ENCODE data around the gene MFSD8.
"Not testable (repeated sequence)": the region's sequence is repeated elsewhere in the genome, so short reads cannot be mapped to it uniquely, and the experiment has no call there.

Gene MFSD8, protein sequence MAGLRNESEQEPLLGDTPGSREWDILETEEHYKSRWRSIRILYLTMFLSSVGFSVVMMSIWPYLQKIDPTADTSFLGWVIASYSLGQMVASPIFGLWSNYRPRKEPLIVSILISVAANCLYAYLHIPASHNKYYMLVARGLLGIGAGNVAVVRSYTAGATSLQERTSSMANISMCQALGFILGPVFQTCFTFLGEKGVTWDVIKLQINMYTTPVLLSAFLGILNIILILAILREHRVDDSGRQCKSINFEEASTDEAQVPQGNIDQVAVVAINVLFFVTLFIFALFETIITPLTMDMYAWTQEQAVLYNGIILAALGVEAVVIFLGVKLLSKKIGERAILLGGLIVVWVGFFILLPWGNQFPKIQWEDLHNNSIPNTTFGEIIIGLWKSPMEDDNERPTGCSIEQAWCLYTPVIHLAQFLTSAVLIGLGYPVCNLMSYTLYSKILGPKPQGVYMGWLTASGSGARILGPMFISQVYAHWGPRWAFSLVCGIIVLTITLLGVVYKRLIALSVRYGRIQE

DNA sequence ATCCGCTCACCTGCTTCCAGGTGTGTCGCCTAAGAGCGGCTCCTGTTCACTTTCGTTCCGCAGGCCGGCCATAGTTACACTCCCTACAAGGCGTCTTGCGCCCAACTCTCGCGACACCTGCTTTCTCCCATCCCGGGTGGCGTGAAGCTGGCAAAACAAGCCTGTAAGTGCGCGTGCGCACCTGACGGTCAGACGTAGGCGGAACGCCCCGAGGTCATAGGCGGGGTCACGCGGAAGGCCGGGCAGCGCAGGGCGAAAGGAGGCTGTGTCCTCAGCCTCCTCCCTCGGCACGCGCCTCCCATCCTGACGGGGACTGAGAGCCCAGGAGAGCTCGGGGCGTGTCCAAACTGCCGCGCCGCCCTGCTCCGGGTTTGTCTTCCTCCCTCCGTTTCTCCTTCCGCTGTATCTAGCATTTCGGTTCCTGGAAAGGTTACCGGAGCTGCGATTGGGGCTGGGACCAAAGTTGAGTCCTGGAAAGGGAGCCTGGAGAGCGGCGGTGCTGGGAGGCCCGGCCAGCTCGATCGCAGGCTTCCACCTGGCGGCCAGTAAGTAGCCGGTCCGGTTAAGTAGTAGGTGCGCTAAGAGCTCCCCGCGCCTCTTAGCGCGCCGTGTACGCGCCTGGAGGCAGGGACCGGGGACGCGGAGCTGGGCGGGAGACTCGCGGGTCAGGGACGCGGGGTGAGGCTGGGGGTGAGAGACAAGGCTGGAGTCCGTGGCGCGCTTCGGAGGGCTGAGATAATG is at the start of gene MFSD8, which contains the start of gene ABHD18:
Gene MFSD8 (minus strand): TSS at position 112 of the 741 bp plus-strand sequence. CDS start 40 bp downstream, at position 72.
Gene ABHD18 (plus strand): TSS at position 345 of the 741 bp plus-strand sequence. CDS start 17,550 bp downstream, outside the sequence.
- peak; percentile 98 to 99 for DNase-seq (ENCODE audit: low read depth in 2 of 2)

DNA sequence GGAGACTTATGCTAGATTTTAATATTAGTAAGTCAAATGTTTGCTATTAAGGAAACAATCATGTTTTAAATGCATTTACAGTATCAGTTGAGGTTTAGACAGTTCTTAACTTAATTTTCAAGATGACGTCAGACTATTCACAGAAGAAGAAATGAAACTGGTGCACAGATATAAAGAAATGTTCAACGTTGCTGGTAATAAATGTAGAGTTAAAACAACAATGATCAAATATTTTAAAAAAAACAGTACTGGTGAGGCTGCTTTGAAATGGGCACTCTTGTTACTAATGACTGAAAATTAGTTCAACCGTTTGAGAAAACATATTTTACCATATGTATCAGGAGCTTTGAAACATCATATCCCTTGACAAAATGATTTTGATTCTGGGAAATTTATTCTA is 44.5 kb upstream of the MFSD8 start:
- DNase-seq (ENCODE audit: low read depth in 2 of 2): no peak

DNA sequence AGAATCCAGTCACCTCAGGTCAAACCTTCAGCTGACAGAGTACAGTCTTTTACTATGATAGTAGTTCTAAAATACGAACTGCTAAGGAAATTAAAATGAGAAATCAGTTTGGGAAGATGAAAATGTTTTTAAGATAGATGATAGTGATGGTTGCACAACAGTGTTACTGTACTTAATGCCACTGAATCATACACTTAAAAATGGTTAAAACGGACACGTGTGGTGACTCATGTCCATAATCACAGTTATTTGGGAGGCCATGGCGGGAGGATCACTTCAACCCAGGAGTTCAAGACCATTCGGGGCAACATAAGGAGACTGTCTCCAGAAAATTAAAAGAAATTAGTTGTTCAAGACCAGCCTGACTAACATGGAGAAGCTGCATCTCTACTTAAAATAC is 41.6 kb upstream of the MFSD8 start:
- DNase-seq (ENCODE audit: low read depth in 2 of 2): no peak

DNA sequence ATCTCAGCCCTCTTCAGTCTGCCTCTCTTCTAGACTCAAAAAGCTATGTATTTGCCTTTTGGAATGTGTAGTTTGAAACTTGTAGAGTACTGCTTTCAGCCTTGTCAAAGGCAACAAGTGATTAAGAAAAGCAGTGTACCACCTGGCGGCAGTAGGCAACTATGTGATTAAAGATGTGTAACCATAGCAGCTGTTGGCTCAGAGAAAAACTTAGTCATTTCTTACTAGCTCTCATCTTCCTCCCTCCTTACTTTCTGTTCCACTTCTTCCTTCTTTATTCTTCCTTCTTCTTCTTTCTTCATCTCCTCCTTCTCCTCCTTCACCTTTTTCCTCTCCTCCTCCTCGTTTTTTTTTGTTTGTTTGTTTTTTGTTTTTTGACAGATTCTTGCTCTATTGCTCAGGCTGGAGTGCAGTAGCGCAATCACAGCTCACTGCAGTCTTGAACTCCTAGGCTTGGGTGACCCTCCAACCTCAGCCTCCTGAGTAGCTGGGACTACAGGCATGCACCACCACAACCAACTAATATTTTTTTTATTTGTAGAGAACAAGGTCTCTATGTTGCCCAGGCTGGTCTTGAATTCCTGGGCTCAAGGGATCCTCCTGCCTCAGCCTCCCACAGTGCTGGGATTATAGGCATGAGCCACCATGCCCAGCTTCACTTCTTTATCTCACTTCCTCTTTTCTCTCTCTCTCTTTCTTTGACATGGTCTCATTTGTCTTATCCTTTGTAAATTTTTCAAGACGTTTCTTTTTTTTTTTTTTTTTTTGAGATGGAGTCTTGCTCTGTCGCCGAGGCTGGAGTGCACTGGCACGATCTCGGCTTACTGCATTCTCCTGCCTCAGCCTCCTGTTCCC is 32.8 kb upstream of the MFSD8 start:
- no peak for DNase-seq (ENCODE audit: low read depth in 2 of 2)

DNA sequence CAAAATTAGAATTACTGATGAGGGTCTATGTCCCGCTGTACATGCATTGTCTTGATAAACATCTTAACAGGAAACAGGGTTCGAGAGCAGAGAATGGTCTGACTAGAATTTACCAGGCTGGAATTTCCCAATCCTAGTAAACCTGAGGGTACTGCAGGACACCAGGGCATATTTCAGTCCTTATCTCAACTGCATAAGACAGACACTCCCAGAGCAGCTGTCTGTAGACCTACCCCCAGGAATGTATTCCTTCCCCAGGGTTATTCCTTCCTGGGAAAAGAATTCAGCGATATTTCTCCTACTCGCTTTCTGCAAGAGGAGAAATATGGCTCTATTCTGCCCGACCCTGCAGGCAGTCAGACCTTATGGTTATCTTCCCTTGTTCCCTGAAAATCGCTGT is 31.5 kb upstream of the MFSD8 start:
- not testable (repeated sequence) for DNase-seq (ENCODE audit: low read depth in 2 of 2)

DNA sequence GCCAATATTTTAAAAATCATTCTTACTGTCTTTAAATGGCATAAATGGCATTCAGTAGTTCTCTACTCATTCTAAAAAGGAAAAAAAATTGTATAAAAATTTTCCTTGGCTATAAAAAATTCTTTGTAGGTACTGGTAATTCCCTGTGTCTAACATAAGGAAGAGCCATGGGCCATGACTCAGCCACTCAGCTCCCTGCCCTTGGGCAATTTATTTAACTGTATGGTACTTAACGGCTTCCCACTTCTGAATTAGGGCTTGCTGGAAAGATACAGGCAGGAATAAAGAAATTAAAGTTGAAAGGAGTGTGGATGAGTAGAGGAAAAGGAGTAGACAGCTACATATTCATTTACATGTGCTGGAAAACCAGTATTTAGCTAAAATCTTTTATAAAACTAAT is 30.8 kb upstream of the MFSD8 start:
- DNase-seq (ENCODE audit: low read depth in 2 of 2): no peak

DNA sequence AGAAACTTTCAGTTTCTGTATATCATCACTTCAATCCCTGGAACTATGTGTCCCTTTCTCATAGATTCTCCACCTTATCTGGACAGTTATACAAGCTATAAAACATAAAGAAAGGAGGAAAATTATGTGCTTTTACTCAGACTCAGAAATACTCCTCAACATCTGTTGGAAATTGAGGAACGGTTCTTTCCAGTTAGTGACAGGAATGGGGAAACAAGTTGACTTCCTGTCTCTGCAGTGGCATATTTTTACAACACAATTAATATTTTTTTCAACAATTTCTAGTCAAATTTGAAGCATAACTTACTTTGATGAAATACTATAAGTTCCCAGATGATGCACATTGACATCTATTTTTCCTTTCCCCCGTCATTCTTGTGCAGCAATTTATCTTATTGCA is 28.2 kb upstream of the MFSD8 start:
- no peak for DNase-seq (ENCODE audit: low read depth in 2 of 2)

DNA sequence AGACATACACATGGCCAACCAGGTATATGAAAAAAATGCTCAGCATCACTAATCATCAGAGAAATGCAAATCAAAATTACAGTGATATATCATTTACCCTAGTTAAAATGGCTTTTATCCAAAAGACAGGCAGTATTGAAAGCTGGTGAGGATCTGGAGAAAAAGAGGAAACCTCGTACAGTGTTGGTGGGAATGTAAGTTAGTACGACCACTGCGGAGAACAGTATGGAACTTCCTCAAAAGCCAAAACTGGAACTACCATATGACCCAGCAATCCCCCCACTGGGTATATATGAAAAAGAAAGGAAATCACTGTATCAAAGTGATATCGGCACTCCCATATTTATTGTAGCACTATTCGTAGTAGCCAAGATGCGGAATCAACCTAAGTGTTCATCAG is 23.7 kb upstream of the MFSD8 start:
- DNase-seq (ENCODE audit: low read depth in 2 of 2): no peak

DNA sequence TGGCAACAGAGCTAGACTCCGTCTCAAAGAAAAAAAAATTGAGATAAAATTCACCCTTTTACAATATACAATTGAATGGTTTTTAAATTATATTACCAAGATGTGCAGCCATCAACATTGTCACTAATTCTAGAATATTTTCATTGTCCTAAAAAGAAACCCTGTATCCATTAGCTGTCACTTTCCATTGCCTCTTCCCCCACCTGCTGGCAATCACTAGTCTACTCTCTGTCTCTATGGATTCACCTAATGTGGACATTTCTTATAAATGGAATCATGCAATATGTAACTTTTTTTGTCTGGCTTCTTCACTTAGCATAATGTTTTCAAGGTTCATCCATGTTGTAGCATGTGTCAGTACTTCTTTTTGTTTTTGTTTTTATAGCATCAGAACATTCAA is 21.0 kb upstream of the MFSD8 start:
- no peak for DNase-seq (ENCODE audit: low read depth in 2 of 2)

DNA sequence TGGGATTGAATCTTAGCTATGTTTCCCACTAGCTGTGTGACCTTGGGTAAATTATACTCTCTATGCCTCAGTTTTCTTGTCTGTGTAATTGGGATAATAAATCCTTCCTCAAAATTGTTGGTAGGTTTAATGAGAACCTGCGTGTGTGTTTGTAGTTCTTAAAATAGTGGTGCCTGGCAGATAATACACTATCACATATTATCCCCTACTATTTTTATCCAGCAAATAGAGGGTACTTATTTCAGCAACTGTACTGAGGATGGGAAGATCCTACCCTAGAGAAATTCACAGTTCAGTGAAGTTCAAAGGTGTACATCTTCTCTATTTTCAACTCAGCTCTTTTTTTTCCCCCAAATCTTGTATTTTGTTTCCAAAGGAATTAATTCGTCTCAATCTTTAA is 17.5 kb upstream of the MFSD8 start:
- no peak for DNase-seq (ENCODE audit: low read depth in 2 of 2)

DNA sequence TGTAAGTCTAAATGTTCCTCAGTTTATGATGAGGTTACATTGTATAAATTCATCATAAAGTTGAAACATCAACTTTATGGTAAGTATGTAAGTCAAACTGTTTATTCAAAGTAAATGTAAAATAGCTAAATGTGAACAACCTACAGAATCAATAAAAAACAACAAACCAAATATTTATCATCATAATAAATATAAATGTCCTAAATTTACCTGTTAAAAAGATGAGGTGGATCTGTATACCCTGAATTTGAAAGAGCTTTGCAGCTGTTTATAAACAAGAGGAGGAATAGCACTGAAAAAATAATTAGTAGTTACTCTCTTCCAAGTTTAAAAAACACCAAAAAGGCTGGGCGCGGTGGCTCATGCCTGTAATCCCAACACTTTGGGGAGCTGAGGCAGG is 14.0 kb upstream of the MFSD8 start:
- no peak for DNase-seq (ENCODE audit: low read depth in 2 of 2)

DNA sequence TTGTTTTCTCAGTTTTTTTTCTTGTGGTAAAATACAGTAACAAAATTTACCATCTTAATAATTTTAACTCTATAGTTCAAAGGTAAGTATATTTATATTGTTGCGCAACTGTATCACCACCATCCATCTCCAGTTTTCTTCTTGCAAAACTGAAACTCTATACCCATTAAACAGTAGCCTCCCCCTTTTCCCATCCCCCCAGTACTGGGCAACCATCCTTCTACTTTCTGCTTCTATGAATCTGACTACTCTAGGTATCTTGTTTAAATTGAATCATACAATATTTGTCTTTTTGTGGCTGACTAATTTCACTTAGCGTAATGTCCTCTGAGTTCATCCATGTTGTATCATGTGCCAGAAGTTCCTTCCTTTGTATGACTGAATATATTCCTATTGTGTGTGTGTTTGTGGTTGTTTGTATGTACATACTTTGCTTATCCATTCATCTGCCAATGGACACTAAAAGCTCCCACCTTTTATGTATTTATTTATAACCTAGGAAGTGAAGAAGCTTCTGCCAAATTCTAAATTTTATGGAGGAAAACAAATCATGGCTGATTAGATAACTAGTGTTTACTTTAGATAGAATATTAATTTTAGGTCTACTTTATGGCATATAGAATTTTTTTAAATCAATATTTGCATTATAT is 10.3 kb upstream of the MFSD8 start:
- no peak for DNase-seq (ENCODE audit: low read depth in 2 of 2)

DNA sequence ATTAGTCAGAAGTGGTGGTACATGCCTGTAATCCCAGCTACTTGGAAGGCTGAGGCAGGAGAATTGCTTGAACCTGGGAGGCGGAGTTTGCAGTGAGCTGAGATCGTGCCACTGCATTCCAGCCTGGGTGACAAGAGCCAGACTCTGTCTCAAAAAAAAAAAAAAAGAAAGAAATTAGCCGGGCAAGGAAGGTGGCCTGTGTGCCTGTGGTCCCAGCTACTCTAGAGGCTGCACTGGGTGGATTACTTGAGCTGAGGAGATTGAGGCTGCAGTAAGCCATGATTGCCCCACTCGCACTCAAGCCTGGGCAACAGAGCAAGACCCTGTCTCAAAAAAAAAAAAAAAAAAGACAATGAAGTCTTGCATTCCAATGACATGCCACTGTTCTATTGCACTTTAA is 6.0 kb upstream of the MFSD8 start:
- DNase-seq (ENCODE audit: low read depth in 2 of 2): not testable (repeated sequence)

DNA sequence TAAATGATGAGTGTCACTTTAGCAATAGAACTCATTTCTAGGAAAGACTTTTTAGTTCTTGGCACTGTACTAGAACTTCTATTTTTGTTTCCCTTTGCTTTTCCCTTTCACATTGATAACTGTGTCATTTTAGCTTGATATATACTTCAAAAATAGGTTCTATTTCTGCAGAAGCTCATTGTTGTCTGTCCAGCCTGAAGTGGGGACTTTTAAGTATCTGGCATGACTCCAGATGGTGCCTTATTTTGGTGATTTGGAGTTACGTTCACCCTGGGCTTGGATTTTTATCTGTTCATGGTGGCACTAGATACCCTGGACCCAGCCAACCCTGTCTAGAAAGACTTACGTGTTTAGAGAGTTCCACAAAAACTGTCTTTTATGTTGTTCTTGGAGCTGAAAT is 3.6 kb upstream of the MFSD8 start:
- no peak for DNase-seq (ENCODE audit: low read depth in 2 of 2)

DNA sequence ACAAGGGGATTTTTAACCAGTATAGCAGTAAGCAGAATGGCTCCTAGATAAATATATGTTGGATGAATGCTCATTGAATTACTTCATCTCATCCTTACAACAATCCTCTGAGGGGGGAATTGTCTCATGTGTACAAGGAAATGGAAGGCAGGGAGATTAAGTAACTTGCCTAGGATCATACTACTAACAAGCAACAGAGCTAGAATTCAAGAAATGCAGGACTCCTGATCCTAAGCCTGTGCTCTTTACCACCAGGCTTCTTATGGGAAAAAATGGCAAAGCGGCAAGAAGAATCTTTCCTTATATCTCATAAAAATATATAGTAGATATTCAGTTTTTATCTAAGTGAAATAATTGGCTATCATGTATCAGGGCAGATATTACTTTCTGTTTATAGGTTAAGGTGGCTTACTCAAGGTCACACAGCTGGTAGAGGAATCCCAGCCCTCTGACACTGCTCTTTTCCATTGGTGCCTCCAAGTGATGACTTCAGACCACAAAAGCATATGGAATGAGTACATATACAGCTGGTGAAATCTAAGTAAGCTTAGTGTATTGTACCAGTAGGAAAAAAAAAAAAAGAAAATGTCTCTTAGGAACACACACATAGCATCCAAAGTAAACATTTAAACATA is 2.3 kb upstream of the MFSD8 start:
- DNase-seq (ENCODE audit: low read depth in 2 of 2): no peak

DNA sequence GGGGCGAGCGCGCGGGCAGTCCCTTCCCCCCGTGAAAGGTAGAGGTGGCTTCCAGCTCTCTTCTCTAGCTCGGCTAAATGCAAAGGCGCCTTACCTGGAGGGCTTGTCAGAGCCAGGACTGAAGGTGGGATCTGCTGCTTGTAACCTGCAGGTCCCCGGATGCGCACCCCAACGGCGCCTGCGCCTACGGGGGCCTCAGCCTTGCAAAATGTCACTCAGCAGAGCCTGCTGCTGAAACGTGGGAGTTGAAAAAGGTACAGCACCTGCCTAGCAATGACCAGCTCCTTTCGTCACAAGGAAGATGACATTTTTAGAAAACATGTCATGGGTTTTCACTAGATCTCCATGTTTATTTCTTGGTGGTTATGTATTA is 816 bp upstream of the MFSD8 start:
- peak; percentile 64 to 67 for DNase-seq (ENCODE audit: low read depth in 2 of 2)

DNA sequence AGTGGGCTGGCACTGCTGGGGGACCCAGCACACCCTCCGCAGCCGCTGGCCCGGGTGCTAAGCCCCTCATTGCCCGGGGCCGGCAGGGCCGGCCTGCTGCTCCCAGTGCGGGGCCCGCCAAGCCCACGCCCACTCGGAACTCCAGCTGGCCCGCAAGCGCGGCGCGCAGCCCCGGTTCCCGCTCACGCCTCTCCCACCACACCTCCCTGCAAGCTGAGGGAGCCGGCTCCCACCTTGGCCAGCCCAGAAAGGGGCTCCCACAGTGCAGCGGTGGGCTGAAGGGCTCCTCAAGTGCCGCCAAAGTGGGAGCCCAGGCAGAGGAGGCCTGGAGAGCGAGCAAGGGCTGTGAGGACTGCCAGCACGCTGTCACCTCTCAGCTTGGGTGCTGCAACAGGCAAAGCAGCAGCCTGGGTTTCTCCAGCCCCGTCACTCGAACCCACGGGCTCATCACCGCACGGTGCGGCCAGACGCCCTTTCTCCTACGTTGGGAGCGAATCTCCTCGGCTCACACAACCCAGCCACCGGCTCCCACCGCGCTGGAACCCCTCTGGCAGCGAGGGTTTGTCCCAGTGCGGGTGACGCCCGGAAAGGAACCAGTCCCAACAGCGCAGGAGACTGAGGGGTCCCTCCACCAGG is 429 bp downstream of the MFSD8 start:
- DNase-seq (ENCODE audit: low read depth in 2 of 2): not testable (repeated sequence)

DNA sequence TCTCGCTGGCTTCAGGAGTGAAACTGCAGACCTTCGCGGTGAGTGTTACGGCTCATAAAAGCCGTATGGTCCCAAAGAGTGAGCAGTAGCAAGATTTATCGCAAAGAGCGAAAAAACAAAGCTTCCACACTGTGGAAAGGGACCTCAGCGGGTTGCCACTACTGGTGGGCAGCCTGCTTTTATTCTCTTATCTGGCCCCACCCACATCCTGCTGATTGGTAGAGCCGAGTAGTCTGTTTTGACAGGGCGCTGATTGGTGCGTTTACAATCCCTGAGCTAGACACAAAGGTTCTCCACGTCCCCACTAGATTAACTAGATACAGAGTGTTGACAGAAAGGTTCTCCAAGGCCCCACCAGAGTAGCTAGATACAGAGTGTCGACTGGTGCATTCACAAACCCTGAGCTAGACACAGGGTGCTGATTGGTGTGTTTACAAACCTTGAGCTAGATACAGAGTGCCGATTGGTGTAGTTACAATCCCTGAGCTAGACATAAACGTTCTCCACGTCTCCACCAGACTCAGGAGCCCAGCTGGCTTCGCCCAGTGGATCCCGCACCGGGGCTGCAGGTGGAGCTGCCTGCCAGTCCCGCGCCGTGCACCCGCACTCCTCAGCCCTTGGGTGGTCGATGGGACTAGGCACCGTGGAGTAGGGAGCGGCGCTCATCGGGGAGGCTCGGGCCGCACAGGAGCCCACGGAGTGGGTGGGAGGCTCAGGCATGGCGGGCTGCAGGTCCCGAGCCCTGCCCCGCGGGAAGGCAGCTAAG is 1.2 kb downstream of the MFSD8 start:
- not testable (repeated sequence) for DNase-seq (ENCODE audit: low read depth in 2 of 2)

DNA sequence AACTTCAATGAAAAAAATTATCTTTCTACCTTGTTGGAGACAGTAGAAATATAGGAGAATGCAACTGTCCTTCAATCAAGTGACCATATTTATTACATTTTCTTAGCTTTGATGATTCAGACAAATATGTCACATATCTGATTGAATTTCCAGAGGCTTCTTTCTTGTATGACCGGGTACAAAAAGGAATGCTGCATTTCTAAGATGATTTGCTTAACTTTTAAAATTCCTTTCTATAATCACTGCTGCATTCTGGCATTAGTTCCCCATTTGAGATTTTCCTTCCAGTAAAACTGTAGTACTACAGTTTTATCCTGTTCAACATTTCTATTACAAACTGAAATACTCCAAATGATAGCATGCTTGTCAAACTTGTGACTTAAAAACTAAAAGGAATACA is 5.2 kb downstream of the MFSD8 start:
- DNase-seq (ENCODE audit: low read depth in 2 of 2): no peak

DNA sequence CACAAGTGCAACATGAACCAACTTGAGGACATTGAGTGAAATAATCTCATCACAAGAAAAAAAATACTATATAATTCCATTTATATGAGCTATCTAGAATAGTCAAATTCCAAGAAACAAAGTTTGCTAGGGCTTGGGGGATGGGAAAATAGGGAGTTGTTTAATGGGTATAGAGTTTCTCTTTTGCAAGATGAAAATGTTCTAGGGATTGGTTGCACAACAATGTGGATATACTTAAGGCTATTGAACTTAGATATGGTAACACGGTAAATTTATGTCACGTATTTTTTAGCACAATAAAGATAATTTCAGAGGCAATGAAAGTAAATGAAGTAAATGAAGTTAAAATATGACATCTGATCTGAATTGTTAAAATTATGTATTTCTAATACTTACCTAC is 7.9 kb downstream of the MFSD8 start:
- DNase-seq (ENCODE audit: low read depth in 2 of 2): no peak
